ENCODE measurements around the gene SLC6A12. TPM values are rescaled to one million over a fixed set of nuclear protein-coding genes. Genes with fewer than 3 reads are reported as not detected.

Gene SLC6A12
- total and polyA plus RNA-seq, 9 of the 15 experiments (the other 6 are each of a cell fraction or from before 2014, with no cell fraction given): not detected

- Histone ChIP-seq H3K4me1 (replicated peaks in 1 of 2; ENCODE audit: control insufficient read depth in 2 of 2, insufficient read depth in 2 of 2, low read length in 2 of 2) (no peaks in the 10 kb centered on the region; a peak in 1 of 5 replicates), H3K9ac (ENCODE audit: insufficient read depth in 1 of 2, low read depth in 2 of 2, low read length in 2 of 2) (no peak overlapping the region), H3K4me2 (ENCODE audit: insufficient read depth, low read length) (no peak overlapping the region), H3K4me3 (no peak overlapping the region), H3K9me3 (replicated peaks; ENCODE audit: control insufficient read depth, insufficient read depth, low read depth, low read length) (no peaks in the 10 kb centered on the region), H3K79me2 (ENCODE audit: control insufficient read depth, insufficient read depth, low read length) (no peaks in the 10 kb centered on the region), H3K36me3 (ENCODE audit: control insufficient read depth, insufficient read depth, low read length) (no peaks in the 10 kb centered on the region), H3K27ac (ENCODE audit: extremely low read depth, low read depth, low read length) (no peak overlapping the region), H3K9me1 (ENCODE audit: control insufficient read depth, insufficient read depth, low read length) (no peaks in the 10 kb centered on the region), H4K20me1 (replicated peaks; ENCODE audit: control insufficient read depth, insufficient read depth, low read length) (no peaks in the 10 kb centered on the region), H2AFZ (ENCODE audit: low read depth, low read length) (no peak overlapping the region), H3K27me3 (ENCODE audit: control insufficient read depth in 2 of 2, insufficient read depth in 2 of 2, low read length in 2 of 2) (peaks cover 16 to 57% of the 10 kb centered on the region in 2 experiments)
- intact Hi-C loops (cut with micrococcal nuclease): no loop called here
- CTCF ChIA-PET (ENCODE audit: low intra/inter-chr PET ratio): no interaction called here
- no peak for ATAC-seq
- no peak for DNase-seq (ENCODE audit: extremely low read depth in 1 of 4, low spot score in 3 of 4)
- 6% methylated on average over 5 of the region's 5 CpGs for WGBS (ENCODE audit: insufficient coverage, low coverage, missing lambda C conversion rate)
- BruUV-seq (replicated peaks): no TSS peak
- POLR2A ChIA-PET: no interaction called here
- in situ Hi-C loops (cut with MboI): no loop called here
- no peak for FAIRE-seq
- no peak for TF ChIP-seq SOX6 (IDR thresholded peaks at IDR 0.05)
- no peak for TF ChIP-seq NFIC (IDR thresholded peaks at IDR 0.05)
- no peak for TF ChIP-seq MYC (IDR thresholded peaks at IDR 0.05; ENCODE audit: low read depth, low read length)
- no peak for TF ChIP-seq MYC (CRISPR knock-in tag; IDR thresholded peaks at IDR 0.05; ENCODE audit: borderline replicate concordance, low read depth)
- TF ChIP-seq MEIS2 (IDR thresholded peaks at IDR 0.05; ENCODE audit: partially characterized antibody): no peak
- no peak for TF ChIP-seq ZNF224 (CRISPR knock-in tag; IDR thresholded peaks at IDR 0.05)
- no peak for TF ChIP-seq CBX8 (IDR thresholded peaks at IDR 0.05; ENCODE audit: borderline replicate concordance, extremely low read depth, low read depth, low read length, poor library complexity, severe bottlenecking)
- no peak for TF ChIP-seq ZNF512 (tag; IDR thresholded peaks at IDR 0.05)
- TF ChIP-seq IRF9 (tag; IDR thresholded peaks at IDR 0.05): no peak
- TF ChIP-seq FOXP1 (CRISPR knock-in tag; IDR thresholded peaks at IDR 0.05): no peak
- TF ChIP-seq ZNF592 (IDR thresholded peaks at IDR 0.05): no peak
- no peak for TF ChIP-seq ZNF395 (CRISPR knock-in tag; IDR thresholded peaks at IDR 0.05)
- no peak for TF ChIP-seq ZFP1 (CRISPR knock-in tag; IDR thresholded peaks at IDR 0.05)
- no peak for TF ChIP-seq HNRNPK (IDR thresholded peaks at IDR 0.05; ENCODE audit: low read depth, low read length, poor library complexity, severe bottlenecking)
- TF ChIP-seq MAFK (IDR thresholded peaks at IDR 0.05; ENCODE audit: low read length): no peak
Observed at GRCh38 chr12:144650-145284, 69.2 kb downstream of the SLC6A12 start.
